Lung (tissue), 16 donors: Measurements from ENCODE around the gene ZNF511. TPM values are rescaled to one million over a fixed set of nuclear protein-coding genes. Genes with fewer than 3 reads are reported as not detected.
A peak's percentile ranks its signal among the peaks of the same experiment; 100 is the strongest.

Experiments used
- ATAC-seq: fragments of 200-7000 bp; cut with Tn5 transposase; one replicate; pipeline ENCODE4 v1.9.1; 2020; ENCODE audit warnings: moderate number of reproducible peaks; ENCODE audit not compliant: insufficient read depth, low FRiP score
- DNase-seq, 3 donors: peaks; one replicate each; pipeline ENCODE4 v3.0.0-alpha.2; 2013 to 2017
- H3K27ac ChIP-seq, 2 donors: one replicate each; pipeline ENCODE4 v1.5.1; 2013; ENCODE audit warnings: mild to moderate bottlenecking in 2 of 2, moderate library complexity in 2 of 2, control low read depth in 1 of 2, inconsistent platforms in 1 of 2, low read depth in 1 of 2, low read length in 1 of 2
- H3K27me3 ChIP-seq, 3 donors: one replicate each; pipeline ENCODE4 v1.5.1; 2013; ENCODE audit warnings: low read length in 2 of 3; ENCODE audit not compliant: control insufficient read depth in 3 of 3, insufficient read depth in 3 of 3
- H3K36me3 ChIP-seq, 4 donors: one replicate each; pipeline ENCODE4 v1.5.1; 2013; ENCODE audit warnings: low read length in 4 of 4, mild to moderate bottlenecking in 1 of 4, moderate library complexity in 1 of 4; ENCODE audit not compliant: control insufficient read depth in 4 of 4, insufficient read depth in 4 of 4
- H3K4me1 ChIP-seq, 5 donors: one replicate each; pipeline ENCODE4 v1.5.1; 2013; ENCODE audit warnings: low read length in 5 of 5, mild to moderate bottlenecking in 2 of 5, moderate library complexity in 1 of 5; ENCODE audit not compliant: control insufficient read depth in 5 of 5, insufficient read depth in 5 of 5
- H3K4me3 ChIP-seq: one replicate; pipeline ENCODE4 v1.5.1; 2013; ENCODE audit warnings: mild to moderate bottlenecking, control low read depth, moderate library complexity
- H3K9ac ChIP-seq, 2 donors: one replicate each; pipeline ENCODE4 v1.5.1; 2013; ENCODE audit warnings: low read length in 2 of 2, control low read depth in 1 of 2; ENCODE audit not compliant: insufficient read depth in 1 of 2
- H3K9me3 ChIP-seq, 4 donors: one replicate each; pipeline ENCODE4 v1.5.1; 2013; ENCODE audit warnings: low read length in 3 of 4, mild to moderate bottlenecking in 1 of 4, moderate library complexity in 1 of 4; ENCODE audit not compliant: control insufficient read depth in 4 of 4, insufficient read depth in 3 of 4
- WGBS, 2 donors: extraction: QIAGEN DNeasy Blood & Tissue Kit; methylation state at CpG; one replicate each; pipeline ENCODE4 v1.1.7; 2013; 5-methylcytosine and 5-hydroxymethylcytosine counted together
- long read RNA-seq, 5 donors: transcript quantifications; one replicate each; lab custom pipeline, GENCODE V29; 2026
- polyA plus RNA-seq, 2 donors: library from polyadenylated mRNA; stranded (reverse); fragments of 200-250 nt; gene quantifications; one replicate each; pipeline ENCODE4 v1.2.1, GENCODE V29; 2013
- total RNA-seq, 2 donors: library from RNA; depleted of rRNA in 1 of 2; stranded (reverse); fragments of >200 nt in 1 of 2; gene quantifications; one replicate each; pipeline ENCODE4 v1.2.1, GENCODE V29; 2014 to 2021
- TF ChIP-seq, protein P1 (sequence below): IDR thresholded peaks from 2 replicates; pipeline ENCODE4 v1.5.1; 2012; ENCODE audit warnings: mild to moderate bottlenecking; ENCODE audit errors: control extremely low read depth, extremely low read depth
- donor health status: control.
- donor health status: control.
- donor health status: Bipolar disorder and iron deficiency.
- donor health status: healthy.
- donor health status: DM: yes; HTN: yes; CAD: no.

Gene ZNF511, protein sequence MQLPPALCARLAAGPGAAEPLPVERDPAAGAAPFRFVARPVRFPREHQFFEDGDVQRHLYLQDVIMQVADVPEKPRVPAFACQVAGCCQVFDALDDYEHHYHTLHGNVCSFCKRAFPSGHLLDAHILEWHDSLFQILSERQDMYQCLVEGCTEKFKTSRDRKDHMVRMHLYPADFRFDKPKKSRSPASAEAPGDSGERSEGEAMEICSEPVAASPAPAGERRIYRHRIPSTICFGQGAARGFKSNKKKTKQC
- total RNA-seq (10 to 100 TPM; 18.6 to 53.5 TPM), polyA plus RNA-seq (10 to 100 TPM; 33.8 to 79.9 TPM)
- long read RNA-seq, donor 1, transcript ZNF511-202 (6 exons, 1,520 nt) = major isoform, 24 of 56 reads
- long read RNA-seq, donor 1, partial matches to known transcripts = 22 of 56 reads
- long read RNA-seq, donor 1, other reads (novel, unspliced or antisense) = 7 of 56 reads
- long read RNA-seq, donor 2, transcript ZNF511-202 (6 exons, 1,520 nt) = major isoform, 5 of 14 reads
- long read RNA-seq, donor 2, partial matches to known transcripts = 8 of 14 reads
- long read RNA-seq, donor 2, other reads (novel, unspliced or antisense) = 0 of 14 reads
- long read RNA-seq, donor 3, transcript ZNF511-202 (6 exons, 1,520 nt) = major isoform, 10 of 19 reads
- long read RNA-seq, donor 3, partial matches to known transcripts = 8 of 19 reads
- long read RNA-seq, donor 3, other reads (novel, unspliced or antisense) = 0 of 19 reads
- long read RNA-seq, donor 4, transcript ZNF511-202 (6 exons, 1,520 nt) = major isoform, 9 of 12 reads
- long read RNA-seq, donor 4, partial matches to known transcripts = 0 of 12 reads
- long read RNA-seq, donor 4, other reads (novel, unspliced or antisense) = 0 of 12 reads
- long read RNA-seq, donor 5, transcript ZNF511-202 (6 exons, 1,520 nt) = major isoform, 18 of 20 reads
- long read RNA-seq, donor 5, partial matches to known transcripts = 0 of 20 reads
- long read RNA-seq, donor 5, other reads (novel, unspliced or antisense) = 0 of 20 reads

DNA sequence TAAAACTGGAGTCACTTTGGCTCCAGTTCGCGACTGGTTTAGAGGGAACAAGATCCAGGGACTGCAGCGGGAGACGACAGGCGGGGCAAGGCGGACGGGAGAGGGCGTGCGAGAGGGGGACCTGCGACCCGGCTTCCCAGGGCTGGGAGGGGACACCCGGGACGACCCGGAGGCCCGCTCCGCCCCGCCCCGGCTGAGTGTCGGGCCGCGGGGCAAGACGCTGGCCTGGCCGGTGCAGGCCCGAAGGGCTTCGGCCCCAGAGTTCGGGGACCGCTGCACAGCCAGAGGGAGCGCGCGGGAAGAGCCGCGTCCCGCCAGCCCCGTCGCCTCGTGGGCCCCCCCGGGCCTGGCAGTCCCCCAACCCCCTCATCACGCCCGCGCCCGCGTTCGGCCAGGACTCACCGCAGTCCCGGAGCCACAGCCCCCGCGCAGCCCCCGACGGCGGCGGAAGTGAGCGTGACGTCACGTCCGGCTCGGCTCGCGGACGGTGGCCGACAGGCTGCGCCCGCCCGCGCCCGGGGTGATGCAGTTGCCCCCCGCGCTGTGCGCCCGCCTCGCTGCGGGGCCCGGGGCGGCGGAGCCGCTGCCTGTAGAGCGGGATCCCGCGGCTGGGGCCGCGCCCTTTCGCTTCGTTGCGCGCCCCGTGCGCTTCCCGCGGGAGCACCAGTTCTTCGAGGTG is at the start of gene ZNF511, which contains the start of gene TUBGCP2:
TSS of gene ZNF511 (plus strand) at position 494 of the 679 bp plus-strand sequence. CDS start at position 524, 30 bp downstream.
TSS of gene TUBGCP2 (minus strand) at position 452 of the 679 bp plus-strand sequence. CDS start 5,931 bp downstream, outside the sequence.
- TF ChIP-seq, protein P1, sequence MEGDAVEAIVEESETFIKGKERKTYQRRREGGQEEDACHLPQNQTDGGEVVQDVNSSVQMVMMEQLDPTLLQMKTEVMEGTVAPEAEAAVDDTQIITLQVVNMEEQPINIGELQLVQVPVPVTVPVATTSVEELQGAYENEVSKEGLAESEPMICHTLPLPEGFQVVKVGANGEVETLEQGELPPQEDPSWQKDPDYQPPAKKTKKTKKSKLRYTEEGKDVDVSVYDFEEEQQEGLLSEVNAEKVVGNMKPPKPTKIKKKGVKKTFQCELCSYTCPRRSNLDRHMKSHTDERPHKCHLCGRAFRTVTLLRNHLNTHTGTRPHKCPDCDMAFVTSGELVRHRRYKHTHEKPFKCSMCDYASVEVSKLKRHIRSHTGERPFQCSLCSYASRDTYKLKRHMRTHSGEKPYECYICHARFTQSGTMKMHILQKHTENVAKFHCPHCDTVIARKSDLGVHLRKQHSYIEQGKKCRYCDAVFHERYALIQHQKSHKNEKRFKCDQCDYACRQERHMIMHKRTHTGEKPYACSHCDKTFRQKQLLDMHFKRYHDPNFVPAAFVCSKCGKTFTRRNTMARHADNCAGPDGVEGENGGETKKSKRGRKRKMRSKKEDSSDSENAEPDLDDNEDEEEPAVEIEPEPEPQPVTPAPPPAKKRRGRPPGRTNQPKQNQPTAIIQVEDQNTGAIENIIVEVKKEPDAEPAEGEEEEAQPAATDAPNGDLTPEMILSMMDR = no peak

DNA sequence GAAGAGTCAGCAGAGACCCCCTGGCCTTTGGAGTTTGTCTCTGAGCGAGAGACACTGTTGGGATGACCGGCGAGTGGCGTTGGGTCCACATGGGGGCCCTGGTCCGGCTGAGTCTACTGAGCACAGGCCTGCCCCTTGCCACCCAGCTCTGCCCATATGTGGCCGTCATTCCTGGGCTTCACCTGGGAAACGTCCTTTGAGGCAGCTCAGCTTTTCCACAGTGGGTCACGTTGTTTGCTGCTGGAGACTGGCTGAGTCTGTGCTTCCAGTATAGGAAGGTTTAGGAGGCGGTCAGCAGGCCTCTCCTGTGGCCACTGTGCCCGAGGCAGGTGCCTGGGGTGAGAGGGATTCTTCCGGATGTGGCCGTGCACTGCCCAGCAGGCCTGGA is 49.1 kb upstream of the ZNF511 start:
- TF ChIP-seq, protein P1 = no peak
- ATAC-seq = no peak
- 46 to 65% methylated on average over 12 of the region's 12 CpGs for WGBS, 2 donors
- H3K4me1 ChIP-seq = peaks cover 2 to 41% (median 5%) of the 10 kb centered on the region in 5 donors
- DNase-seq = no peak
- H3K27me3 ChIP-seq = peaks cover 0 to 3% (median 0%) of the 10 kb centered on the region in 3 donors
- peak overlapping the region in 1 of 2 donors; percentile 86 for H3K27ac ChIP-seq
- no peak overlapping the region for H3K9ac ChIP-seq
- H3K9me3 ChIP-seq = no peaks in the 10 kb centered on the region
- no peak overlapping the region for H3K4me3 ChIP-seq
- H3K36me3 ChIP-seq = no peaks in the 10 kb centered on the region

More for the DNA sequence above, at the start of gene ZNF511, which contains the start of gene TUBGCP2:
- peak within 1 kb of the TSS; percentile 96 to 97 for H3K9ac ChIP-seq
- H3K27ac ChIP-seq = peak within 1 kb of the TSS; percentile 97 to 98
- DNase-seq (peak; percentile 87 to 91 (median 91)), ATAC-seq (peak; percentile 86)
- no peaks in the 10 kb centered on the region for H3K27me3 ChIP-seq
- peaks cover 7 to 15% (median 11%) of the 10 kb centered on the region in 5 donors for H3K4me1 ChIP-seq
- peaks cover 0 to 19% (median 11%) of the 10 kb centered on the region in 4 donors for H3K36me3 ChIP-seq
- 0% methylated on average over 78 to 89 of the region's 89 CpGs for WGBS, 2 donors
- peaks cover 0 to 2% (median 0%) of the 10 kb centered on the region in 4 donors for H3K9me3 ChIP-seq
- H3K4me3 ChIP-seq = peak within 1 kb of the TSS; percentile 95

DNA sequence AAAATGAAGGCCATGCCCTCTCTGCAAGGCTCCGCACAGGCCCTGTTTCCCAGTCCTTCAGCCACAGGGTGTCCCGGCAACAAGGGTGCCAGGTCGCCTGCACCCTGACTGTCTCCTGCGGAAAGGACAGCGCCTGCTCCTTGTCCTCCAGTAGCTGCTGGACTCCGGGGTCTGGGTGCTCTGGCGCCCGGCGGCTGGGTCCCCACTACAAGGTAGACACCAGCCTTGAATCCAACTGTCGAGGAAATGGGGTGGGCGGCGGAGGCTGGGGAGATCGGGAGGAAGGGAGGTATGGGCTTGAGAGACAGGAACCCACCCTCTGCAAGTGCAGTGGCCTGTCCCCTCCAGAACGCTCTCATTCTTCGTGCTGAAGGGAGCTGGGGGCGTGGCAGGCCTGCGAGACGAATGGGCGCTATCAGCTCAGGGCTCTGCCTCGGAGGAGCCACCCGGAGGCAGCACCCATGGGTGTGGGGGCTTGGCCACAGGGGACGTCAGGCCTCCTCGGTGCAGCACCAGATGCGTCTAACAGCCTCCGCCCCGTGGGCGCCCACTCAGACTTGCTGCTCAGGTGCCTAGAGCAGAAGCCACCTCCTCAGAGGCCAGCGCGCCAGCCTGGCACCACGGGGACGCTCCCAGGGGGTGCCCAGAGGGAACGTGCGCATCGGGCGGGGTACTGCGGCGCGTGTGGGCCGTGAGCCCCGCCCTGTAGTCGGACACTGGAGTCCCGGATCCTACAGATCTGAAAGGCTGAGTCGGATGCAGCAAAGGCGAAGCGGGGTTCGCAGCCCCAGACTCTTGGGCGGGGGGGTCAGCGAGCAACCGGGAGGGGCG is 47.6 kb upstream of the ZNF511 start:
- peak overlapping the region; percentile 89 to 96 for H3K27ac ChIP-seq
- no peaks in the 10 kb centered on the region for H3K9me3 ChIP-seq
- H3K36me3 ChIP-seq = no peaks in the 10 kb centered on the region
- peaks cover 2 to 41% (median 5%) of the 10 kb centered on the region in 5 donors for H3K4me1 ChIP-seq
- peak overlapping the region; percentile 58 for H3K4me3 ChIP-seq
- peak; percentile 46 to 56 (median 54) for DNase-seq
- TF ChIP-seq, protein P1 = no peak
- peak; percentile 12 for ATAC-seq
- no peak overlapping the region for H3K9ac ChIP-seq
- H3K27me3 ChIP-seq = no peaks in the 10 kb centered on the region
- WGBS, 2 donors = 20 to 21% methylated on average over 48 to 50 of the region's 50 CpGs
